ENCODE measurements around the gene MEGF8. TPM values are rescaled to one million over a fixed set of nuclear protein-coding genes. Genes with fewer than 3 reads are reported as not detected.

MEGF8 gene
- total RNA-seq, 1 donor from 2014 or later = 43.1 TPM

DNA sequence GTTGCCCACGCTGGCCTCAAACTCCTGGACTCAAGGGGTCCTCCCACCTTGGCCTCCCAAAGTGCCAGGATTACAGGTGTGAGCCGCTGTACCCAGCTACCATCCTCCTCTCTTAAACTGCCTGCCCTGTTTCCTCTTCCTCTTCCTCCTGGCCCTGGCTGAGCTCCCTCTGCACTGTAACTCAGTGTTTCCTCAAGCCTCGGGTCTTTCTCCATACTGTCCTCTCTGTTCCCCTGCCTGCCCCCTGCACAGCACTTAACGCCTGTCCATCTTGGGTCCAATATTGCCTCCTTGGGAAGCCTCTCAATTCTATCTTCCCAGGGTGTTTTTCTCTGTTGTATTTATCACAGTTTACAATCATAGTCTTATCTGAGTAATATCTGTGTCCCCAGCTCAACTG lies 95.7 kb downstream of the MEGF8 start:
- no peak for DNase-seq

DNA sequence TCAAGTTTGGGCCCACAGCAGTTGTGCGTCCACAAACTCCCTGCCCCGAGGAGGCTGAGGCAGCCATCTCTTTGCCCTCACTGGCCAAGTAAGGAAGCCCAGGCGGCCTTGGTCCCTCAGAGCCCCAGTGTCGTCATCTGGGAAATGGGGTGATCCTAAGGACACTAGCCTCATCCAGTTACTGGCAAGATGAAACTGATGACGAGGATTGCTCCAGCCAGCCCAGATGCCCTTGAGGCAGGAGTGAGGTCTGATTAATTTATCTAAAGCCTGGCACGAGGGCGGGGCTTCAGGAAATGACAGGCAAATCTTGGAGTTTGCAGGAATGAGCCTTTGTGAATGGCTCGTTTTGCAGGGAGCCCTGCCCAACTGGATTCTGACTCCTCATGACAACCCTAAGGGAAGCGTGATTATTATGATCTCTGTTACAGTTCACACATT lies 96.2 kb downstream of the MEGF8 start:
- peak; percentile 64 for DNase-seq

DNA sequence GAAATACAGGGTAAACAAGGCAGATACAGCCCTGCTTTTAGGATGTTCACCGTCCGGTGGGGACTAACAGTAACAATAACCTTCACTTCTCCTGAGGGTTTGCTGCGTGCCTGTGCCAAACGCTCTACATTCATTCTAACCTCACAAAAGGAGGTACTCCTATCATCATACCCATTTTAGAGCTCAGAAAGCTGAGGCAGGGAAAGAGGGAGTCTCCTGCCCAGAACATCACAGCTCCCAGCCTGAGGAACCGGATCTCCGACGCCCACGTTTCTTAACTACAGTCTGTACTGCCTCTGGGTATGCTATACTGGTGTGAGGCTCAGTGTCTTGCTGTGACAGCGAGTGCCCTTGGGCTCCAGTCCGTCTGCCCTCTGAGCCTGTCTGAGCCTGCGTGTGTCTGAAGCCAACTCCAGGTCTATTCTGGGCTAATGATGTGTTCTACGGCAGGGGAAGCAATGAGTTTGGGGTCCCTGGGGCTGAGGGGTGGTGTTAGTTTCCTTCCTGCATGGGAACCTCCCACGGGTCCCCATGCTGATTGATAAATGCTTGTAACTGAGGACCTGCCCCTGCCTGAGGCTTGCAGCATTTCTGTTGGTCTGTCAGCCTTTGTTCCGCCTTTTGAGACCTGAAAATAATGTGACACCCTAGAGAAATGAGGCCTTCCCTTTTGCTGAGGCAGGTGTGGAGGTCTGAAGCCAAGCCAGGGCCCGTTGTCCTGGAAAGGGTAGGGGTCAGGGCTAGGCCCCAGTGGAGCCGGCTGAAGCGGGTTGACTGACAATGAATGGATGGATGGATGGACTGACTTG lies 96.9 kb downstream of the MEGF8 start:
- no peak for DNase-seq

DNA sequence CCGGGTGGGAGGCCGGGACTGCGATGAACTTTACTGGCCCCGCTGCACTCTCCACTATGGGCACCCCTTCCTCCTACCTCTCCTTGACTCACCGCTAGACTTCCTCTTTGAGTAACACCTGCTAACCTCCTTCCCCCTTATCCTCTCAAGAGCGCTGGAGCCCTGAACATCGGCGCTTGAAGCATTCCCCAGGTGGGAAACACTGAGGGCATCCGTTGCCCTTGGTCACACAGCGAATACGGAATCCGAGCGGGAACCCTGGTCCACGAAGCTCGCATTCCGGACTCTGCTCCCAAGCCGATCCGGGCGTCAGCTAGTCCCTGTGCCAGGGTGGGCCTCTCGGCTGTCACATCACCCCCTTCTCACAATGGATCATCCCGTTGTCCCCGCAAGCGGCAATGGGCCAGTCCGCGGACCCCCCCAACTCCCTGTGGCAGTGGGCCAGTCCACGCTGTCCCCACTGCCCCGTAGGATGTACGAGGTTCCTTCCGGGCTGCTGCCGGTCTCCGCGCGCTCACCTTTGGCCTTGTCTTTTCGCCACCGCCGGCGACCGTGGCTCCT lies 97.5 kb downstream of the MEGF8 start:
- peak; percentile 50 for DNase-seq

- peak; percentile 94 for DNase-seq
These were observed 98.3 kb downstream of the MEGF8 start for GRCh38 chr19:42423462-42424344.

GRCh38 chr19:42424345-42424707 lies 98.9 kb downstream of the MEGF8 start:
- DNase-seq = no peak

DNA sequence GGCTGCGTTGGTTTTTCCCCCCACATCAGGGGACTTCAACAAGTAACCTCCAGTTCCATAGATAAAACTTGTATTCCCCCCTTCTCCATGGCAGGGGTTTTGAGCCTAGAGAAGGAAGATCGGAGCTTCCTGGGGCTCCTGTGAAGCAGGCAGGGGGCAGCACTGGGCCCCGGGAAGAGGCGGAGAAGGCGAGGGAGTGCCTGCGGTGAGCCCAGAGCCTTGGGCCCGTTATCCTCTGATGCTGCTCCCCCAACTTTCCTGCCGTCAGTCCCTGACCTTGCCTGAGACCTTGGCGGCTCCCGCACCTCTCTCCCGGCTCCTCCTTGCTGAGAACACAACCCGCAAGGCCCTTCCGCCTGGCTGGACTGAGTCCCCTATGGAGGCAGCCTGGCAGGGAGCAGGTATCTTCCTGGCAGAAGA lies 99.3 kb downstream of the MEGF8 start:
- no peak for DNase-seq

- no peak for DNase-seq
These were observed 101.2 kb downstream of the MEGF8 start for GRCh38 chr19:42426643-42427042.

- DNase-seq = no peak
These were observed 101.9 kb downstream of the MEGF8 start, which contains the start of gene LIPE for GRCh38 chr19:42427313-42427712. Gene LIPE, minus strand, starts transcription at chr19:42427388. Its CDS starts 239 bp downstream, at chr19:42427149.

Other genes starting within 250 kb of the MEGF8 start
- 17.3 and 17.4 TPM in 2 replicates for gene ZNF574, start 249.5 kb upstream of the MEGF8 start, total RNA-seq
- gene POU2F2, start 193.2 kb upstream of the MEGF8 start, total RNA-seq = 0.17 and 0.56 TPM in 2 replicates
- 27.3 and 29.4 TPM in 2 replicates for gene DEDD2, start 108.0 kb upstream of the MEGF8 start, total RNA-seq
- gene ZNF526, start 105.3 kb upstream of the MEGF8 start, total RNA-seq = 8.7 and 9.3 TPM in 2 replicates
- gene GSK3A, start 83.0 kb upstream of the MEGF8 start, total RNA-seq = 16.7 and 28.0 TPM in 2 replicates
- 32.7 and 42.4 TPM in 2 replicates for gene ERF, start 70.5 kb upstream of the MEGF8 start, total RNA-seq
- 20.6 and 39.7 TPM in 2 replicates for gene CIC, start 56.4 kb upstream of the MEGF8 start, total RNA-seq
- 0.84 and 1.2 TPM in 2 replicates for gene PRR19, start 23.5 kb upstream of the MEGF8 start, total RNA-seq
- gene PAFAH1B3, start 23.0 kb upstream of the MEGF8 start, total RNA-seq = 38.5 and 40.2 TPM in 2 replicates
- 0.09 TPM in 1 of 2 replicates, not detected in the other for gene TMEM145, start 12.3 kb upstream of the MEGF8 start, total RNA-seq
- gene CNFN, start 64.7 kb downstream of the MEGF8 start, total RNA-seq = not detected in 2 replicates
- 10.8 and 12.1 TPM in 2 replicates for gene LIPE, start 101.8 kb downstream of the MEGF8 start, total RNA-seq
- gene CXCL17, start 117.3 kb downstream of the MEGF8 start, total RNA-seq = not detected in 2 replicates
- gene CEACAM1, start 202.8 kb downstream of the MEGF8 start, total RNA-seq = 24.5 and 27.5 TPM in 2 replicates